ENCODE results near the gene TMPRSS7. TPM values are rescaled to one million over a fixed set of nuclear protein-coding genes. Genes with fewer than 3 reads are reported as not detected.

The TMPRSS7 gene
- total RNA-seq, 1 donor from 2014 or later = under 0.01 TPM

DNA sequence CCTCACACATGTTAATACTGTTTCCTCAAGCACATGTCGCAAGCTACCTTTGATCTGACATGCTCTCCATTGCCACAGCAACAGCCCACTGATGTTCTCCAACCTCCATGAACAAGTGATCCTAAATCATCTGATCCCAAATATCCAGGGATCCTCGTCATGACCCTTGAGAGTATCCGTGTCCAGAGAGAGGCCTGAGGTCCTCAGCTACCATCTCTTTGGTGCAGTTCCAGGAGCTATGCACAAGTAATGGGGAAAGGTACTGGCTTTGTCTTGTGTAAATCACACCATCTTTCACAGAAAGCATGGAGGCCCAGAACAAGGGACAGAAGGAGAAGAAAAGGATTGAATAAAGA lies 96.1 kb downstream of the TMPRSS7 start:
- no peaks in the 10 kb centered on the region for H3K27me3 ChIP-seq (ENCODE audit: control insufficient read depth, insufficient read depth, low read length)
- FAIRE-seq (no peak), DNase-seq (ENCODE audit: low read depth) (no peak)
- H3K36me3 ChIP-seq (ENCODE audit: control insufficient read depth, insufficient read depth, low read length) = no peaks in the 10 kb centered on the region
- TF ChIP-seq, protein P1, sequence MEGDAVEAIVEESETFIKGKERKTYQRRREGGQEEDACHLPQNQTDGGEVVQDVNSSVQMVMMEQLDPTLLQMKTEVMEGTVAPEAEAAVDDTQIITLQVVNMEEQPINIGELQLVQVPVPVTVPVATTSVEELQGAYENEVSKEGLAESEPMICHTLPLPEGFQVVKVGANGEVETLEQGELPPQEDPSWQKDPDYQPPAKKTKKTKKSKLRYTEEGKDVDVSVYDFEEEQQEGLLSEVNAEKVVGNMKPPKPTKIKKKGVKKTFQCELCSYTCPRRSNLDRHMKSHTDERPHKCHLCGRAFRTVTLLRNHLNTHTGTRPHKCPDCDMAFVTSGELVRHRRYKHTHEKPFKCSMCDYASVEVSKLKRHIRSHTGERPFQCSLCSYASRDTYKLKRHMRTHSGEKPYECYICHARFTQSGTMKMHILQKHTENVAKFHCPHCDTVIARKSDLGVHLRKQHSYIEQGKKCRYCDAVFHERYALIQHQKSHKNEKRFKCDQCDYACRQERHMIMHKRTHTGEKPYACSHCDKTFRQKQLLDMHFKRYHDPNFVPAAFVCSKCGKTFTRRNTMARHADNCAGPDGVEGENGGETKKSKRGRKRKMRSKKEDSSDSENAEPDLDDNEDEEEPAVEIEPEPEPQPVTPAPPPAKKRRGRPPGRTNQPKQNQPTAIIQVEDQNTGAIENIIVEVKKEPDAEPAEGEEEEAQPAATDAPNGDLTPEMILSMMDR (IDR thresholded peaks at IDR 0.05; ENCODE audit: insufficient read depth, low read length, severe bottlenecking) = no peak
- H3K4me3 ChIP-seq (ENCODE audit: low read depth, low read length) = no peak overlapping the region

Other genes with a start within 250 kb of the TMPRSS7 start
- 44.2 and 45.5 TPM in 2 replicates for gene PHLDB2, start 175.5 kb upstream of the TMPRSS7 start, total RNA-seq
- 22.6 and 28.9 TPM in 2 replicates for gene ABHD10, start 55.7 kb upstream of the TMPRSS7 start, total RNA-seq
- 0.77 and 1.8 TPM in 2 replicates for gene TAGLN3, start 35.8 kb upstream of the TMPRSS7 start, total RNA-seq
- 23.0 and 45.5 TPM in 2 replicates for gene C3orf52, start 51.7 kb downstream of the TMPRSS7 start, total RNA-seq
- gene GCSAM, start 98.5 kb downstream of the TMPRSS7 start, total RNA-seq = 0.13 and 0.26 TPM in 2 replicates

All from bronchial epithelial cell (primary cell).